ENCODE data around the gene GRB14. TPM values are rescaled to one million over a fixed set of nuclear protein-coding genes. Genes with fewer than 3 reads are reported as not detected.

The GRB14 gene
- total RNA-seq, 4 donors from 2014 or later: 2.1 to 14.9 (median 3.4) TPM

DNA sequence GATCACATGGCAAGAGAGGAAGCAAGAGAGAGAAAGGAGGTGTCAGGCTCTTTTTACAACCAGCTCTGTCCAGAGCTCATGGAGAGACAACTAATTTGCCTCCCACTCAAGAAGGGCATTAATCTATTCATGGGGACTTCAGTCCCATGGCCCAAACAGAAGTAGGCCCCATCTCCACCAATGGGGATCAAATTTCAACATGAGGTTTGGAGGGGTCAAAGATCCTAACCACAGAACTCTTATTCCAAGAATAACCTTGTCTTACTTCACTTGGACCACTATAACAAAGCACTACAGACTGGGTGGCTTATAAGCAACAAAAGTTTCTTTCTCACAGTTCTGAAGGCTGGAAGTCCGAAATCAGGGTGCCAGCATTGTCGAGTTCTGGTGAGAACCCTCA is 31.8 kb downstream of the GRB14 start:
- DNase-seq (no peak), ATAC-seq (no peak)
- TF ChIP-seq POLR2A (IDR thresholded peaks at IDR 0.05) (no peak), CTCF (IDR thresholded peaks at IDR 0.05 in 4 of 5, conservative IDR thresholded peaks at IDR 0.05 in 1 of 5) (no peak)
- Histone ChIP-seq H3K36me3 (no peaks in the 10 kb centered on the region), H3K9me3 (no peaks in the 10 kb centered on the region), H3K27me3 (no peaks in the 10 kb centered on the region), H3K4me1 (peaks cover 0 to 16% of the 10 kb centered on the region in 2 donors), H3K27ac (no peak overlapping the region), H3K4me3 (no peak overlapping the region)
- in situ Hi-C loops (cut with MboI; ENCODE audit: low sequenced_read_pairs in 4 of 4) (no loop called here), intact Hi-C loops (cut with DNase I; ENCODE audit: low total_unique reads) (no loop called here)

GRCh38 chr2:164581050-164581449 is 40.2 kb downstream of the GRB14 start:
- Histone ChIP-seq H3K27ac (no peak overlapping the region), H3K36me3 (no peaks in the 10 kb centered on the region), H3K4me3 (no peak overlapping the region), H3K9me3 (no peaks in the 10 kb centered on the region), H3K27me3 (no peaks in the 10 kb centered on the region), H3K4me1 (peaks cover 0 to 5% of the 10 kb centered on the region in 2 donors)
- ATAC-seq (no peak), DNase-seq (no peak)
- intact Hi-C loops (cut with DNase I; ENCODE audit: low total_unique reads) (no loop called here), in situ Hi-C loops (cut with MboI; ENCODE audit: low sequenced_read_pairs in 4 of 4) (no loop called here)
- TF ChIP-seq CTCF (IDR thresholded peaks at IDR 0.05 in 4 of 5, conservative IDR thresholded peaks at IDR 0.05 in 1 of 5) (no peak), POLR2A (IDR thresholded peaks at IDR 0.05) (no peak)

DNA sequence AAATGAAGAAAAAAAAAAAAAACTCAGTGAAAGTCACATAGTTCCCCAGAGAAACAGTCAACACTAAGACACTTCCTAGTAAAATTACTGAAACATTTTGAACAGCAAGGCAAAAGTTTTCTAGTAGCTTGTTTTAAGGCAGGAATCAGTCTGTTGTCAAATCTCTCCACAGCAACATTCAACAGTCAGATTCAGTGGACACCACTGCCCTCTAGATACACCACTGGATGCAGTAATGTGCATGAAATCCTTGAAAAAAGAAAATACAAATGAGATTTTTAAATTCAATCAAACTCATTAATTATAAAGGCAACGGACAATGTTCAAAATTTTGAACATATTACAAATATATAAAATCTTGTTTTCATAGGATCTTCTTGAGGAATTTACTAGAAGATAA is 46.4 kb downstream of the GRB14 start:
- DNase-seq (no peak), ATAC-seq (no peak)
- TF ChIP-seq CTCF (IDR thresholded peaks at IDR 0.05 in 4 of 5, conservative IDR thresholded peaks at IDR 0.05 in 1 of 5): no peak
- TF ChIP-seq POLR2A (IDR thresholded peaks at IDR 0.05): no peak
- Histone ChIP-seq H3K4me1 (no peaks in the 10 kb centered on the region), H3K27ac (no peak overlapping the region), H3K27me3 (no peaks in the 10 kb centered on the region), H3K4me3 (no peak overlapping the region), H3K9me3 (no peaks in the 10 kb centered on the region), H3K36me3 (no peaks in the 10 kb centered on the region)
- intact Hi-C loops (cut with DNase I; ENCODE audit: low total_unique reads): no loop called here
- in situ Hi-C loops (cut with MboI; ENCODE audit: low sequenced_read_pairs in 4 of 4): no loop called here

DNA sequence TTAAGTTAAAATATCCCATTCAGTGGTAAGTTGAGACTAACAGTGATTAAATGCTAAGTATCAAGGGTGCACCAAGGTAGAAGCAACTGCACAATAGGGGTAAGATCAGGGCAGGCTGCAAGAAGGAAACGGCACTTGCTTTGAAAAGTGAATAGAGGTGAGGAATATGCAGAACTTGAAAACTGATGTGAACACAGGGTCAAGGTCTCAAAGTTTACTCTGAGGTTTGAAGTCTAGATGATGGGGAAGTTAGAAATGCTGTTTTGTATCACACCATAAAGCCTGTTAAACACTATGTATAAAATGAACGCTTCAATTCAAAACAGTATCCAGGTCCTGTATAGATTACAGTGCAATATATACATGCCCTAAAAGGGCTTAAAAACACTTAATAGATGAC is 50.8 kb downstream of the GRB14 start:
- Histone ChIP-seq H3K27me3 (no peaks in the 10 kb centered on the region), H3K4me1 (no peaks in the 10 kb centered on the region), H3K4me3 (no peak overlapping the region), H3K9me3 (no peaks in the 10 kb centered on the region), H3K36me3 (no peaks in the 10 kb centered on the region), H3K27ac (no peak overlapping the region)
- no peak for TF ChIP-seq CTCF (IDR thresholded peaks at IDR 0.05 in 4 of 5, conservative IDR thresholded peaks at IDR 0.05 in 1 of 5)
- no peak for TF ChIP-seq POLR2A (IDR thresholded peaks at IDR 0.05)
- ATAC-seq: no peak
- in situ Hi-C loops (cut with MboI; ENCODE audit: low sequenced_read_pairs in 4 of 4) (no loop called here), intact Hi-C loops (cut with DNase I; ENCODE audit: low total_unique reads) (no loop called here)
- no peak for DNase-seq

GRCh38 chr2:164569378-164569777 is 51.9 kb downstream of the GRB14 start:
- intact Hi-C loops (cut with DNase I; ENCODE audit: low total_unique reads) (no loop called here), in situ Hi-C loops (cut with MboI; ENCODE audit: low sequenced_read_pairs in 4 of 4) (loop anchor here in 1 of 4 donors (10.0 kb wide), 1 partner anchor 145 kb away; no protein-coding TSS in a partner anchor)
- DNase-seq: no peak
- Histone ChIP-seq H3K27ac (no peak overlapping the region), H3K36me3 (no peaks in the 10 kb centered on the region), H3K9me3 (no peaks in the 10 kb centered on the region), H3K27me3 (no peaks in the 10 kb centered on the region), H3K4me1 (no peaks in the 10 kb centered on the region), H3K4me3 (no peak overlapping the region)
- ATAC-seq: no peak
- TF ChIP-seq CTCF (IDR thresholded peaks at IDR 0.05 in 4 of 5, conservative IDR thresholded peaks at IDR 0.05 in 1 of 5) (no peak), POLR2A (IDR thresholded peaks at IDR 0.05) (no peak)
